HG03457 (cell line): Measurements from ENCODE around the gene HDAC8.
"Not testable (repeated sequence)": the region's sequence is repeated elsewhere in the genome, so short reads cannot be mapped to it uniquely, and the experiment has no call there.

Experiments used
- ATAC-seq: cut with Tn5 transposase; IDR thresholded peaks from one replicate; pipeline ENCODE4 v1.9.1; 2021; ENCODE audit warnings: moderate number of reproducible peaks; ENCODE audit not compliant: unreplicated experiment

HDAC8 gene

DNA sequence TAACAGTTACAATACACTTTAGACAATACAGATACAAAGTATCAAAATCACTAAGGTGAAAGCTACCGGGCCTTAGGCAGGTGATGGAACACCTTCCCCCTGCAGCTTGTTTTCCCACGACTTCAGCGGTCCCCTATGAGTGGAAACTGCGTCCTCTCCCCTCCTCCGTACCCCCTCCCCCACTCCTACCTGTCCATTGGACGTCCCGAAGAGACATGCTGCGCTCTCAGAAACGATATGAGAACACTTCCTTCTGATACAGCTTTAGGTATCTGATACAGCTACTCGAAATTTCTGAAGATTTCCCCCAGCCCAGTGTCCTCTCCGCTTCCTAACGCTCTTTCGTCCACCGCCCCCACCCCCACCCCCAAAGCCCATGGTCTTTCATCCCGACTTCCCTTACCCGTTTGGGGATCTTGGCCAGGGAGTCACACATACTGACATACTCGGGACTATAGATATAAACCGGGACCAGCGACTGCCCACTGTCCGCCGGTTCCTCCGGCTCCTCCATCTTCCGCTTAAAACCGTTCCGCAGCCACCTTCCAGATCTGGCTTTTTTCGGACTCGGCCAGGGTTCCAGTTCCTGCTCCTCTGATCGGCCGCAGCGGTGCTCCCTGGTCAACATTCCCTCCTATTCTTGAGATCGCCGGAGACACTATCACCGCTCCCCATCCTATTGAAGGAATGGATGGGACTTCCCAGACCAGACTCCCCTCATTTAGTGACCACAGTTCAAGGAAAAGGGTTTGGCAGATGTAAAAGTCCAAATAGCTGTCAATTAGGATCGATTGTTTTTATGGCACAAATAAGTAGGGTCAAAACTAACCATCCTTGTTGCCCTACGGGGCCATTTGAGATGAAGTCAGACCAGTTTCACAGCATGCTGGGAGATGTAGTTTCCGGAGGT is at the start of gene HDAC8:
TSS of gene HDAC8 (minus strand) at position 596 of the 910 bp plus-strand sequence. CDS start at position 514, 82 bp downstream.
- ATAC-seq: peak; percentile 89

DNA sequence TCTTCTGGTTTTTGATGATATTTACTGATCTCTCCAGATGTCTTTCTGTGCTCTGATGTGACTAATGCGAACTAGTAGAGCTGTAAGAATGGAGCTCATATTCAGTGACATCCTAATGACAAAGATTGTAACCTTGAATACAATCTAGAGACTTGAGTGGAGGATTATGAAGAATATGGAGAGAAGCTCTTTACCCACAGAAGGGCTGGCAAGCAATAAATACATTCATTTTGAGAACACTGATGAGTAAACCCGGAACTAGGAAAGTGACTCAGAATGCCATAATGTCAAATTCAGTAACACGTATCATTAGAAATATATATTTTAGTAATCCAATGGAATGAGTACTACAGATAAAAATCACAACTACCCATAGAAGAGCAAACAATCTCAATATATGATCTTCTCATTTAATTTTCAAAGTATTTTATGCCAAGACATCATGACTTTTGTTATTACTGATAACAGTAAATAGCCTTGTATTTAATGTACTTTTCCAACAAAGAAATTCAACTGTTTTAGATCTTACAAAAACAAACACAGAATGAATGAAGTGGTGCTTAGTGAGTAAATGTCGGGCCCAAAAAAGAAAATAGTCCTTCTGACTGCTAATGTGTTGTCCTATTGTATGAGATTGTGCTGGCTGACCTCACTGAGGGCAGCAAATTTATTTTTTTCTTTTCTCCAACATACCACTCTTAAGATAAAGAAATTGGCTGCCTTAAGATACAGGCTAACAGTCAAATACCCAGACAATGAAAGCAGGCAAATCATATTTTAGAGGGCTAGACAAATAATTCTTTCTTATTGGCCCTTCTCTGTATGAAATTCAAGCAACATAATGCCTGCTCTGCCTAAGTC is 49.2 kb upstream of the HDAC8 start:
- ATAC-seq: peak; percentile 93

DNA sequence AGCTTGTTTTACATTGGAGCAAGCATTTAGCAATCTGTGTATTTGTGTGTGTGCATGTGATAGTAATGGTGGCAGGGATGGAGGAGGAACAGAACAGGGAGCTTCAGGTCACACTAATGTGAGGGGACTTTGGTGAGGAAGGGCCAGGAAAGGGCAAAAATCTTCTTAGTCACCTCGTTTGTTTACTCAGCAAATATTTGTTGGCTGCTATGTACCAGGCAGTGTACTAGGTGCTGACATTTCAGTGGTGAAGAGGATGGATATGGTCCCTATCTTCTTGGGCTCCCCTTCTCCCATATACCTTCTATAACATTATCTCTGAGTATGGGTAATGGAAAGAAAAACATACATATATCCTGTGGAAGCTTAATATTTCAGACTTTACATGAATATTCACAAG is 48.5 kb upstream of the HDAC8 start:
- ATAC-seq: no peak

DNA sequence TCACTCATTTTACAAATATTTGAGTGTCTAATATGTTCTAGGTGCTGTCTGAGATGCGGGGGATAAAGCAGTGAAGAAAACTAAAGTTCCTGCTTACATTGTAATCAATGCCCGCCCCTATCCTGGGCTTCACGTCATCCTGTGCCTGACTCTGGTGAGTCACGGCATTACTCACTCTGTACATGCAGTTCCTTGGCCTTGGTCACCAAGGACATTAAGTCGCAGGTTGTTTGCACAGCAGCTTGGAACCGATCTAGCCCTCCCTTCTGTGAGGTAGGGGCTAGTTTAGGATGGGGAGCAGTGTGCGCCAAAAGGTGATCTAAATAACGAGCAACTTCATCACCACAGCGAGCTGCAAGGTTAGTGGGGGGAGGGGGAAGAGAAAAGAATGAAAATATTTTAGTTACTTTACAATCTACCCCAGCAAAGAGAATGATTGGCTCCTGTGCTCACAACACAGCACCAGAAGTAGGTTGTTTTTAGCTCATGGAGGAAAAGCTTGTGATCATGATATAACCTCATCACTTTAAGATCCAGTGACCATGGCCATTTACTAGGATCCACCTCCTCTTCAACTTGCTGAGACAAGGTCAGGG is 48.0 kb upstream of the HDAC8 start:
- ATAC-seq: no peak

DNA sequence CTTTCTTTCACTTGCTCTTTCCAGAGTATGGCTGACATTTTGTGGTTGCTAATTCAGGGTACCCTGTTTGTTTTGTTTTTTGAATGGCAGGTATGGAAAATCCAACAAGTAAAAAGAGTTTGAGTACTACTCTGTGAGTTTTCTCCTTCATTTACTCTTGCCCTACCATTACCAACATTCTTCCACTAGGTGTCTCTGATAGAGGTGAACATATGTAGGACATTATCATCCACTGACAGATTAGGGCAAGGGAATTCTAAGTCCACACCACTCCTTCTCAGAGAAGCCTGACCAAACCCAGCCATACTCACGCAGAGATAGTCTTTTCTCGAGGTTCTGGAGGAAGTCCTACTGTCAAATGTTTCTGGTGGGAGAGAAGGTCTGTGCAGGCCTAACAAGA is 36.7 kb upstream of the HDAC8 start:
- no peak for ATAC-seq

DNA sequence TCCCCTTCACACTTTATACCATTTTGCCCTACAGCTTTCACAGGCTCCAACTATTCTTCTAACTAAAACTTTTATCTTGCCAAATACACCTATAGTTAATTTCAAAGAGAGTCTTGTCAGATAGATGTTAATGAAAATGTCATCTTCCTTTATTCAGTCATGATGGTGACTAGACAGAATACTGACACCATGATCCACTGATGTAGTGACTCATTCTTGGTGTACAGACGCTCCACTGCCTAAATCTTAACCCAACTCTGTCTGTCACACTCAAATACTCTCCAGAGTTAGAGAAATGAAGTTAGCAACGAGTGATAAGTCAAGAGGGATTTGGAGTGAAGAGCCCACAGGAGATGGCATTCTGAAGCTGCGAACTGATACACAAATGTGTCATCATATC is 32.1 kb upstream of the HDAC8 start:
- ATAC-seq: no peak

DNA sequence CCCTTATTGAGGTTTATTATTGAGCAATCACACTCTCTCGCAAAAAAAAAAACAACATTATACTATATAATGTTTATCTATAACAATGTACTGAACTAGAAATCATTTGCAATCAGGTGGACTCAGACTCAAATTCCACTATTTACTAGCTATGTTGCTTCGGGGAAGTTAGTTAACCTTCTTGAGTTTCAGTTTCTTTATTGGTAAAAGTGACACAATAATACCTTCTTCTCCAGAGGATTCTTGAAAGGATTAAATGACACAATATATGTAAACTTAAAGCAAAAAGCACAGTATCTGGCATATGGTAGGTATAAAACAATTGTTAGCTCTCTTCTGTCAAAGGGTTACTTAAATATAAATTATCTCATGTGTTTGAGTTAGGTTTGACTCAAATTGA is 31.5 kb upstream of the HDAC8 start:
- no peak for ATAC-seq

DNA sequence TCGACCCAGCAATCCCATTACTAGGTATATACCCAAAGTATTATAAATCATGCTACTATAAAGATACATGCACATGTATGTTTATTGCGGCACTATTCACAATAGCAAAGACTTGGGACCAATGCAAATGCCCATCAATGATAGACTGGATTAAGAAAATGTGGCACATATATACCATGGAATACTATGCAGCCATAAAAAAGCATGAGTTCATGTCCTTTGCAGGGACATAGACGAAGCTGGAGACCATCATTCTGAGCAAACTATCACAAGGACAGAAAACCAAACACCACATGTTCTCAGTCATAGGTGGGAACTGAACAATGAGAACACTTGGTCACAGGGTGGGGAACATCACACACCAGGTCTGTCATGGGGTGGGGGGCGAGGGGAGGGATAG is 18.4 kb upstream of the HDAC8 start:
- ATAC-seq: not testable (repeated sequence)

DNA sequence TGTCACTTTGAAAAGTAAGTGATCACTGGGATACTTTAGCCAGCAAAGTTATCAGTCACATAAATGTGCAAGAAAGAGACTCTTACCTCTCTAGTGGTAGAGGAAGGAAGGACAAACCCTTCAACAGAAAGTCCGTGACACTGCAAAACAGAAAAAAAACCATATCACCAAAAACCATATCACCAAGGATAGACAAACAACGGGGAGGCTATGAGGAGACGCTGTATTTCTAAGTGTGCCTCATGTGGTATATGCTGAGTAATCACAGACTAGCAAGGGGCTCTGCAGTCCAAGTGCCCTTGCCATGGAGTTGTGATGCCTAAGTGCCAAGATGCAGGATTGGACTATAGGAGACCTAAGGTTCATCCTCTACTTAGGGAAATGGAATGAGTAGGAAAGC is 11.5 kb upstream of the HDAC8 start:
- ATAC-seq: no peak

DNA sequence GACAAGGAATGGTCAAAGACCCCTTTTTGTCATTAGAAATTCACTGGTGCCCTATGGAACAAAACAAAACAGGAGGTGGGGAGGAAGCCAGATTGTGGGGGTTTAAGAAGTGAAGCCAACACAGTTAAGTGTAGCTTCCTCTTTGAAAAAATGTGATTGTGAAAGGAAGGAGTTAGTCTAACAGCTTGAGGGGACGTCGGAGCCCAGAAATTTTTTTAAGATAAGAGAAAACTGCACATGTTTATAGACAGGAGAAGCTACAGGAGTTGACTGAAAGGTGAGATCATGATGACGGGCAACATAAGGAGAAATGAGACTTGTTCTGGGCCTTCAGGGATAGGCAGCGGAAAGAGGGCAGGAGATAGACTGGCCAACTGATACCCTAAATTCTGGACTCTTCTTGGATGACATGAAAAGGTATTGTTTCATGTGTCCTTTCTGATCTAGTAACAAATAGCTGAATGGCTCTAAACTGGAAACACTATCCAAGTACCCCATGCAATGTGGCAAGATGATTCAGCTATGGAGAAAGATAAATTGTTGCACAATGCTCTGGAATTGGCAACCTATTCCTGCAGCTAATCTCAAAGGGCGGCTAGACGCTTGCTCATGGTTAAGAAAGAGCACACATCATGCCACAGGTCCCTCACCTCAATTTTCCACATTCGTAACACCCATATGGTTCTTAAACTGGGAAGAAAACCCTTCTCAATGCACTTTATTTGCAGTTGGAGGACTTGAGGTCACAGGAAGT is 3.7 kb upstream of the HDAC8 start:
- no peak for ATAC-seq

DNA sequence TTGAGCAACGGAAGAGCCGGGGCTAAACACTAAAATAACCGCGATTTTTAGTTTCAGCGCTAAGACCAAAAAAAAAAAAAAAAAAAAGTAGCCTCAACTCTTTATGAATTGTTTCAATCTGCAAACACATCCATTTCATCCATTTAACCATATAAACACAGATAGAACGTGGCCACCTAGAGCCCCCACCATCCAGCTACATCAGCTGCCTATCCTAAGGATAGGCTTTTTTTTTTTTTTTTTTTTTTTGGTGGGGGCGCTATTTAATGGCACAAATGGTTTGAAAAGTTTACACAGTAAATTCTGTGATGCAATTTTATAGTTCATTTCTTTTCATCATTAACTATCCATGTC is 492 bp upstream of the HDAC8 start:
- peak; percentile 21 for ATAC-seq

DNA sequence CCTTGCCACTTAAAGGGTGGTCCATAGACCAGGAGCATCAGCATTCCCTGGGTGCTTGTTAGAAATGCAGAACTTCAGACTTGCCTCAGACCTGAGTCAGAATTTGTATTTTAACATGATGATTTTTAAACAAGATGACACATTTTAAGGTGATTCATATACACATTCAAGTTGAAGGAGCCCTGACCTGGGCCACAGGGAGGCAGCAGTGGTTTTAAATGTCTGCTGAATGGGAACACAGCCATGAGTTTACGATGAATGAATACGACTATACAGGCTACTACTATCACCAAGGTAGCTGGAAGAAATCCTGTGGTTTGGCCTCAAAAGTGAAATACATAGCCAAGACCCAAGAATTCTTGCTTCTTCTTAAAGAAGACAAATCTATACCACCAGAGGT is 2.9 kb downstream of the HDAC8 start:
- no peak for ATAC-seq

DNA sequence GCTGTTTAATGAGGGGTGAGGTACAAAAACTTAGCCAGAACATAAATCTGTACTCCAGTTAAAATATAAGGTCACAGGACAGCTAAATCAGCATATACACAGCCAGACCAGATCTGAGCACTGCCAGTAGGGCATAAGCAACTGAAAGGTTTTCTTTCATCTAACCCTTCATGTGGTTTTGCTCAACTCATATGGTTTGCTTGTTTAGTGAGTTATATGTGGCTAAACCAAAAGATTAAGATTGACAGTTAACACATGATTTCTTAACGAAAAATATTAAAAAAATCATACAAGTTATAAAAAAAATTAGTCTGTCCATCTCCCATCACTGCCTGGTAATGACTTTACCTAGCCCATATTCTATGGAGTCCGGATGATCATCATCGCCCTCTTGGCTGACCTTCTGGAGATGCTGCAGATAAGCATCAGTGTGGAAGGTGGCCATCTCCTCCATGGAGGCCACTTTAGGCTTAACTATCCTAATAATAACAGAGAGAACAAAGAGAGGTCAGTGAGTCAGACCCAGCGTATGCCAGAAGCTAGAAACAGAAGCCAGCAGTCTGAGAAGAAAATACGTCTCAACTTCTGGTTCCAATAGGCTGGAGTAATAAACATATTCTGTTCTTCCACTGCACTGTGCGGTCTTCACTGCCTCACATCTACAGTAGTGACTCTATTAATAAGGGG is 4.1 kb downstream of the HDAC8 start:
- ATAC-seq: no peak

DNA sequence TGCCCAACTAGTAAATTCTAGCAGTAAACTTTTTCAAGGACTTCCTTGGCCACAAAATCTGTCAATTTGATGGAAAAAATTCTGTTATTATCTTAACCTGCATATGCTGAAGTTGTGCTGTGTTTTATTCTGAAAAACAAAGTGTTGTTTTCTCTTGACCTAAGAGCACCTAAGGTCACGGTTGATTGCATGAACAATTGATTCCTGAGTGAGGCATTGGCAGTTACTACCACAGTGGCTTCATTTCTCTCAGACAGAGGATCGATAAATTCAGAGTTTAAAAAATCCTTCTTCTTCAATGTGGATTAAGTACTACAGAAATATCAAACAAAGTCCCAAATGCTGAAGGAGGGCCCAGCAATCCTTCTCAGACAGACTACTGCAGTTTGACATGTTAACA is 6.2 kb downstream of the HDAC8 start:
- no peak for ATAC-seq

DNA sequence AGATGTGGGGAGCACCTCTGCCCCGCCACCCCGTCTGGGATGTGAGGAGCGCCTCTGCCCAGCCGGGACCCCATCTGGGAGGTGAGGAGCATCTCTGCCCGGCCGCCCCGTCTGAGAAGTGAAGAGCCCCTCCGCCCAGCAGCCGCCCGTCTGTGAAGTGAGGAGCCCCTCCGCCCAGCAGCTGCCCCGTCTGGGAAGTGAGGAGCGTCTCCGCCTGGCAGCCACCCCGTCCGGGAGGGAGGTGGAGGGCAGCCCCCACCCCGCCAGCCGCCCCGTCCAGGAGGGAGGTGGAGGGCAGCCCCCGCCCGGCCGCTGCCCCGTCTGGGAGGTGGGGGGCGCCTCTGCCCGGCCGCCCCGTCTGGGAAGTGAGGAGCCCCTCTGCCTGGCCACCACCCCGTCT is 13.0 kb downstream of the HDAC8 start:
- not testable (repeated sequence) for ATAC-seq

DNA sequence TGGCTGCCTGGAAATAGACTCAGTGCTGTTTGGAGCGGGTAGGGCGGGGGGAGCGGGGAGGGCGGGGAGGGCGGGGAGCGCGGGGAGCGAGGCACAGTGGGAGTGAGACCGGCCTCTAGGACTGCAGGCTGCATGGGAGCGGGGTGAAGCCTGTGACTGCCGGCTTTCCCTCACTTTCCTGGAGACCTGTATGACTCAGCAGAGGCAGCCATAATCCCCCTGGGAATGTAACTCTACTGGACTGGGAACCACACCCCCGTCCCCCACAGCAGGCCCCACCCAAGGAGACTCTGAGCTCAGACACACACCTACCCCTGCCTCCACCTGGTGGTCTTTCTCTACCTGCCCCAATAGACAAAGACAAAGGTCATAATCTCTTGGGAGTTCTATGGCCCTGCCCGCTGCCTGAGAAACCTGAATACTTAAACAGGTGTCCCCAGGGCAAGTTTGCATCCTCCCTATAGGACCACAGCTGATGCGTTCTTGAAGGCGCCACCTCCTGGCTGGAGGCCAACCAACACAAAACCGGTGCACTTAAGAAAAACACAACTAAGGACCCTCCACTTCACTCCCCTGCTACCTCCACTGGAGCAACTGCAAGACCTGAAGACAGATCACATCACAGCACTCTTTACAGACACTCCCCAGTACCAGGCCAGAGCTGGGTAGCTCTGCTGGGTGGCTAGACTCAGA is 18.0 kb downstream of the HDAC8 start:
- no peak for ATAC-seq

DNA sequence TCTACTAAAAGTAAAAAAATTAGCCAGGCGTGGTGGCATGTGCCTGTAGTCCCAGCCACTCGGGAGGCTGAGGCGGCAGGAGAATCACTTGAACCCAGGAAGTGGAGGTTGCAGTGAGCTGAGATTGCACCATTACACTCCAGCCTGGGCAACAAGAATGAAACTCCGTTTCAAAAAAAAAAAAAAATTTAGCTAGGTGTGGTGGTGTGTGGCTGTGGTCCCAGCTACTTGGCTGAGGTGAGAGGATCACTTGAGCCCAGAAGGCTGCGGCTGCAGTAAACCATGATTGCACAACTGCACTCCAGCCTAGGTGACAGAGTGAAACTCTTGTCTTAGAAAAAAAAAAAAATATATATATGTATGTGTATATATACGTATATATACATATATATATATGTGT is 20.2 kb downstream of the HDAC8 start:
- ATAC-seq: not testable (repeated sequence)

DNA sequence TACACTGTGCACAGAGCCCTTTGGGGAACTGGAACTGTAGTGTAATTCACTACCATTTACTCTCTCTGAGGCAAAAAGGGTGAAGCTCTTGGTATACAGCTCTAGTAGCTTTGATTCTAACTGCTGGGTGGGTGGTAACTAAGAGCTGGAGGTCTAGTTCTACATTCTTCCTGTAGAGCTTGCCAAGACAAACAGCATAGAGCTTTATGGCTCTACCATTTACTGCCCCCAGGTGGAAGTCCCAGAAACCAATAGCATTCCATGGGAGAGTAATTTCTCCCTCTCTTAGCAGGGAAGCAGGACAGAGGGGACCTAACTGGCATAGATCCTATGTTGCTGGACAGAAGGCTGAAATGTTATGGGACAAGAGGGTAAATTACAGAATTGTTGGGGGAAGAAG is 26.7 kb downstream of the HDAC8 start:
- no peak for ATAC-seq

DNA sequence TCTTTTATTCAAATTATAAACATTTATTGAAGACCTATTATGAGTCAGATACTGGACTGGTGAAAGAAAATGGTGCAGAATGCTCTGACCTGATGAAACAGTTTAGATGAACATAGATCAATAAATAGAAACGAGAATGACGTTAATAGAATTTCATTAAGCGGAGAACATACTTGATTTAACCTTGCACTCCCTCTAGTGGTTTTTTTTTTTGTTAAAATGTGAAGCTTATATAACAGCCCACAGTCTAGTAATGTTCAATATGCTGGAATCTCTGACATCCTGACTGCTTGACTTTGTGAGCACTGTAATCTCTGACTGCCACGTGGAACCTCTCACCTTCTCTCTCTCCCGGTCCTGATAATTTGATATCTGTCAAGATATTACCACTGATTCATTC is 32.3 kb downstream of the HDAC8 start:
- ATAC-seq: no peak

DNA sequence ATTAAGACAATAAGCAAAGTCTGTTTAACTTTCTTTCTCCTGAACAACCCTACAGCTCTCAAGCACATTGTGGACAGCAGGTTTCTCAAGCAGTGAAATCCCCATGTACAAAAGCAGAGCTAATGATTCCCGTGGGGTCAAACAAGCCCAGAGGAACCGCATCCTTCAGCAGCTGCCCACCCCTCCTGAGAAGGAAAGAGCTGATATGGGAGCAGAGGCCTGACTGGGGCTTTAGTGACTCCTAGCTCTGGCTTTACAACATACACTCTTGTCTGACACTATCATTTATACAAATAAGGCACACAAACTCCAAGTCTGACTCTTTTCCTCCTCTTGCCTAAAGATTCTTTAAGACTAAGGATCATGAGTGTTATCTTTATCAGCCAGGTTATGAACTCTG is 32.8 kb downstream of the HDAC8 start:
- no peak for ATAC-seq
